NCI-H226 (cell line): ENCODE results near the gene CFAP20.
"Not testable (repeated sequence)": the region's sequence is repeated elsewhere in the genome, so short reads cannot be mapped to it uniquely, and the experiment has no call there.

Source experiments
- DNase-seq: peaks from one replicate; pipeline ENCODE4 v3.0.0-alpha.2; 2015

CFAP20 gene

GRCh38 chr16:58094791-58095574, 34.2 kb downstream of the CFAP20 start:
- no peak for DNase-seq

GRCh38 chr16:58094026-58094425, 35.2 kb downstream of the CFAP20 start:
- no peak for DNase-seq

GRCh38 chr16:58090396-58090795, 38.8 kb downstream of the CFAP20 start:
- DNase-seq = not testable (repeated sequence)

- DNase-seq = no peak
These were observed 41.1 kb downstream of the CFAP20 start for GRCh38 chr16:58088091-58088490.

- no peak for DNase-seq
These were observed 41.8 kb downstream of the CFAP20 start for GRCh38 chr16:58087209-58087913.

GRCh38 chr16:58086381-58087208, 42.6 kb downstream of the CFAP20 start:
- DNase-seq = no peak

GRCh38 chr16:58085584-58086251, 43.5 kb downstream of the CFAP20 start:
- no peak for DNase-seq

GRCh38 chr16:58085171-58085570, 44.0 kb downstream of the CFAP20 start:
- DNase-seq = no peak

- DNase-seq = no peak
These were observed 44.5 kb downstream of the CFAP20 start for GRCh38 chr16:58084635-58085034.

- no peak for DNase-seq
These were observed 46.8 kb downstream of the CFAP20 start for GRCh38 chr16:58082381-58082780.

GRCh38 chr16:58080657-58081056, 48.5 kb downstream of the CFAP20 start:
- not testable (repeated sequence) for DNase-seq

- DNase-seq = no peak
These were observed 51.4 kb downstream of the CFAP20 start for GRCh38 chr16:58077796-58078195.

GRCh38 chr16:58076514-58076913, 52.7 kb downstream of the CFAP20 start:
- DNase-seq = no peak

GRCh38 chr16:58074657-58075056, 54.5 kb downstream of the CFAP20 start:
- no peak for DNase-seq

GRCh38 chr16:58073086-58073485, 56.1 kb downstream of the CFAP20 start:
- not testable (repeated sequence) for DNase-seq

- DNase-seq = not testable (repeated sequence)
These were observed 57.0 kb downstream of the CFAP20 start for GRCh38 chr16:58072134-58072533.

GRCh38 chr16:58070585-58070984, 58.6 kb downstream of the CFAP20 start:
- no peak for DNase-seq
